WTC11 (cell line): ENCODE measurements around the gene GOLGA6L2. TPM values are rescaled to one million over a fixed set of nuclear protein-coding genes. Genes with fewer than 3 reads are reported as not detected.

Experiments
- ATAC-seq: fragments of 200-7000 bp; cut with Tn5 transposase; 2 replicates; pipeline ENCODE4 v1.10.0; 2021; ENCODE audit warnings: mild to moderate bottlenecking, moderate library complexity
- CTCF ChIA-PET: fragments of 300-600 bp; sonication (Branson Sonifier 250); formaldehyde crosslinking; loops from one replicate; lab custom pipeline; 2021; ENCODE audit warnings: antibody characterized with exemption; lab: Charles Lee
- POLR2A ChIA-PET: fragments of 350-600 bp; sonication (Branson Sonifier 250); formaldehyde crosslinking; loops from one replicate; lab custom pipeline; 2021; ENCODE audit warnings: antibody characterized with exemption; lab: Charles Lee
- DNase-seq: peaks from one replicate; pipeline ENCODE4 v3.0.0; 2021; ENCODE audit warnings: low spot score
- H3K27ac Mint-ChIP-seq: 2 replicates; pipeline ENCODE4 v1.8.0; 2021; ENCODE audit warnings: mixed read lengths
- H3K27me3 Mint-ChIP-seq: 2 replicates; pipeline ENCODE4 v1.8.0; 2021; ENCODE audit warnings: low read depth, mild to moderate bottlenecking, moderate library complexity, mixed read lengths
- H3K36me3 Mint-ChIP-seq: 2 replicates; pipeline ENCODE4 v1.8.0; 2021; ENCODE audit warnings: mixed read lengths
- H3K4me1 Mint-ChIP-seq: 2 replicates; pipeline ENCODE4 v1.8.0; 2022; ENCODE audit warnings: mixed read lengths
- H3K4me3 Mint-ChIP-seq: 2 replicates; pipeline ENCODE4 v1.8.0; 2021; ENCODE audit warnings: mild to moderate bottlenecking, moderate library complexity, mixed read lengths
- H3K9me3 Mint-ChIP-seq: 2 replicates; pipeline ENCODE4 v1.8.0; 2021; ENCODE audit warnings: mixed read lengths
- EMX1 ChIP-seq: fragments of 250-450 bp; sonication (Bioruptor Pico); IDR thresholded peaks from 2 replicates; pipeline ENCODE4 v1.8.0; 2021; ENCODE audit warnings: mild to moderate bottlenecking
- FOXK1 ChIP-seq: sonication (generic); formaldehyde crosslinking; IDR thresholded peaks from 2 replicates; pipeline ENCODE4 v1.8.0; 2022; ENCODE audit warnings: mild to moderate bottlenecking, moderate library complexity, missing genetic modification reagents
- GABPB1 ChIP-seq: sonication (generic); formaldehyde crosslinking; IDR thresholded peaks from 2 replicates; pipeline ENCODE4 v1.8.1; 2023; ENCODE audit warnings: mild to moderate bottlenecking, missing genetic modification reagents
- GTF2I ChIP-seq: fragments of 250-450 bp; sonication (Bioruptor Pico); conservative IDR thresholded peaks from 2 replicates; pipeline ENCODE4 v1.4.0; 2021; ENCODE audit warnings: mild to moderate bottlenecking
- MXD4 ChIP-seq: fragments of 250-450 bp; sonication (Bioruptor Pico); IDR thresholded peaks from 2 replicates; pipeline ENCODE4 v1.8.0; 2021; ENCODE audit warnings: mild to moderate bottlenecking, moderate library complexity, borderline replicate concordance
- OVOL2 ChIP-seq: fragments of 250-450 bp; sonication (Bioruptor Pico); IDR thresholded peaks from 2 replicates; pipeline ENCODE4 v1.9.0; 2021; ENCODE audit warnings: mild to moderate bottlenecking, borderline replicate concordance
- RORB ChIP-seq: fragments of 250-450 bp; sonication (Bioruptor Pico); IDR thresholded peaks from 2 replicates; pipeline ENCODE4 v1.9.0; 2021; ENCODE audit warnings: mild to moderate bottlenecking
- SMAD4 ChIP-seq: sonication (generic); formaldehyde crosslinking; IDR thresholded peaks from 2 replicates; pipeline ENCODE4 v1.8.0; 2022; ENCODE audit warnings: mild to moderate bottlenecking, missing genetic modification reagents
- ZBTB21 ChIP-seq: sonication (generic); formaldehyde crosslinking; IDR thresholded peaks from 2 replicates; pipeline ENCODE4 v1.8.1; 2023; ENCODE audit warnings: mild to moderate bottlenecking, missing genetic modification reagents, borderline replicate concordance
- ZNF121 ChIP-seq: sonication (generic); formaldehyde crosslinking; IDR thresholded peaks from 2 replicates; pipeline ENCODE4 v1.8.0; 2023; ENCODE audit warnings: missing genetic modification reagents
- ZNF219 ChIP-seq: sonication (generic); formaldehyde crosslinking; IDR thresholded peaks from 2 replicates; pipeline ENCODE4 v1.8.0; 2023; ENCODE audit warnings: missing genetic modification reagents, mild to moderate bottlenecking, borderline replicate concordance
- total RNA-seq: library from RNA; stranded (reverse); gene quantifications from 3 replicates; pipeline ENCODE4 v1.2.3, GENCODE V29; 2021
- TF ChIP-seq, protein P1 (sequence below): sonication (generic); formaldehyde crosslinking; conservative IDR thresholded peaks from 2 replicates; pipeline ENCODE4 v1.8.1; 2023; ENCODE audit warnings: mild to moderate bottlenecking, low read depth, missing genetic modification reagents, moderate library complexity
- TF ChIP-seq, protein P2 (sequence below): sonication (generic); formaldehyde crosslinking; IDR thresholded peaks from 2 replicates; pipeline ENCODE4 v1.8.0; 2023; ENCODE audit warnings: missing genetic modification reagents, mild to moderate bottlenecking, borderline replicate concordance
- TF ChIP-seq, protein P3 (sequence below): sonication (generic); formaldehyde crosslinking; IDR thresholded peaks from 2 replicates; pipeline ENCODE4 v1.8.1; 2023; ENCODE audit warnings: mild to moderate bottlenecking, missing genetic modification reagents
- TF ChIP-seq, protein P4 (sequence below): sonication (generic); formaldehyde crosslinking; IDR thresholded peaks from 2 replicates; pipeline ENCODE4 v1.8.1; 2022; ENCODE audit warnings: mild to moderate bottlenecking, moderate library complexity, missing genetic modification reagents
- TF ChIP-seq, protein P5 (sequence below): sonication (generic); formaldehyde crosslinking; IDR thresholded peaks from 2 replicates; pipeline ENCODE4 v1.8.0; 2022; ENCODE audit warnings: mild to moderate bottlenecking, missing genetic modification reagents
- TF ChIP-seq, protein P6 (sequence below): sonication (generic); formaldehyde crosslinking; IDR thresholded peaks from 2 replicates; pipeline ENCODE4 v1.8.1; 2023; ENCODE audit warnings: mild to moderate bottlenecking, moderate library complexity, missing genetic modification reagents

GOLGA6L2 gene
- total RNA-seq, 1 experiment from 2014 or later = not detected

DNA sequence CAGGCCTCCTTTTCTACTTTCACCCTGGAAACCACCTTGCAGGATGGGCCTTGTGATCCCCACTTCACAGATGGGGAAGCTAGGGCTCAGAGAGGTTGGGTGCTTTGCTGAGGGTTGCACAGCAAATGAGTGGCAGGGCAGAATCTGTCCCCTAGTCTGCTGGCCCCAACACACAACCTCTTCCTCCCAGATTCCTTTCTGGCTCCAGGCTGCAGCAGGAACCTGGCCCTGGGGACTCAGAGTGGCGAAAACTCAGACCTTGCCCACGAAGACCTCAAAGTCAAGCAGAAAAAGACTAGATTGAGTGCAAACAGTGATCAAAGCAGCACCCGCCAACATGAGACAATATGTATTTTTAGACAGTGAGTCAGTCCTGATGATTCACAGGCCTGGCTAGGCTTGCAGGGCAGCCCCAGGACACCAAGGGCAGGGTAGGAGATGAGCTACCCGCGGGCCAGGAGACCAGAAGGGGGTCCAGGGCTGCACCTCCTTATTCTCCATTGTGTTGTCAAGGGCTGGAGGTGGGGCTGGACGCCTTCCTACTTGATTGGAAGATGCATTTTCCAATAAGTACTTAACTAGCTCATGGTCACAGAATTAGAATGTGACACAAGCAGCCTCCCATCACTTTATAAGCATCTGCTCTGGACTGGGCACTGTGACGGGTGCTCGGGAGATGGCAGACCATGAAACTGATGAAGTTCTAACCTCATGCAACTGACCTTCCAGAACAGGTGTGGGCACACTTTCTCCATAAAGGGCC, 23.9 kb downstream of the GOLGA6L2 start:
- ChIA-PET POLR2A (no interaction called here), CTCF (no interaction called here)
- Mint-ChIP-seq H3K27me3 (no peaks in the 10 kb centered on the region; the same call in 1 of the 2 replicates), H3K4me1 (no peaks in the 10 kb centered on the region; the same call in 1 of the 2 replicates), H3K27ac (no peak overlapping the region), H3K9me3 (peaks cover 12% of the 10 kb centered on the region), H3K4me3 (no peak overlapping the region), H3K36me3 (peaks cover 12% of the 10 kb centered on the region)
- TF ChIP-seq GTF2I (CRISPR knock-in tag) = no peak
- no peak for TF ChIP-seq ZNF219 (CRISPR knock-in tag)
- TF ChIP-seq OVOL2 (CRISPR knock-in tag) = no peak
- no peak for TF ChIP-seq MXD4 (CRISPR knock-in tag)
- TF ChIP-seq, protein P1, sequence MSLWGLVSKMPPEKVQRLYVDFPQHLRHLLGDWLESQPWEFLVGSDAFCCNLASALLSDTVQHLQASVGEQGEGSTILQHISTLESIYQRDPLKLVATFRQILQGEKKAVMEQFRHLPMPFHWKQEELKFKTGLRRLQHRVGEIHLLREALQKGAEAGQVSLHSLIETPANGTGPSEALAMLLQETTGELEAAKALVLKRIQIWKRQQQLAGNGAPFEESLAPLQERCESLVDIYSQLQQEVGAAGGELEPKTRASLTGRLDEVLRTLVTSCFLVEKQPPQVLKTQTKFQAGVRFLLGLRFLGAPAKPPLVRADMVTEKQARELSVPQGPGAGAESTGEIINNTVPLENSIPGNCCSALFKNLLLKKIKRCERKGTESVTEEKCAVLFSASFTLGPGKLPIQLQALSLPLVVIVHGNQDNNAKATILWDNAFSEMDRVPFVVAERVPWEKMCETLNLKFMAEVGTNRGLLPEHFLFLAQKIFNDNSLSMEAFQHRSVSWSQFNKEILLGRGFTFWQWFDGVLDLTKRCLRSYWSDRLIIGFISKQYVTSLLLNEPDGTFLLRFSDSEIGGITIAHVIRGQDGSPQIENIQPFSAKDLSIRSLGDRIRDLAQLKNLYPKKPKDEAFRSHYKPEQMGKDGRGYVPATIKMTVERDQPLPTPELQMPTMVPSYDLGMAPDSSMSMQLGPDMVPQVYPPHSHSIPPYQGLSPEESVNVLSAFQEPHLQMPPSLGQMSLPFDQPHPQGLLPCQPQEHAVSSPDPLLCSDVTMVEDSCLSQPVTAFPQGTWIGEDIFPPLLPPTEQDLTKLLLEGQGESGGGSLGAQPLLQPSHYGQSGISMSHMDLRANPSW (CRISPR knock-in tag) = no peak
- TF ChIP-seq ZBTB21 (CRISPR knock-in tag) = no peak
- no peak for TF ChIP-seq GABPB1 (CRISPR knock-in tag)
- TF ChIP-seq EMX1 = no peak
- TF ChIP-seq RORB (CRISPR knock-in tag) = no peak
- TF ChIP-seq, protein P2, sequence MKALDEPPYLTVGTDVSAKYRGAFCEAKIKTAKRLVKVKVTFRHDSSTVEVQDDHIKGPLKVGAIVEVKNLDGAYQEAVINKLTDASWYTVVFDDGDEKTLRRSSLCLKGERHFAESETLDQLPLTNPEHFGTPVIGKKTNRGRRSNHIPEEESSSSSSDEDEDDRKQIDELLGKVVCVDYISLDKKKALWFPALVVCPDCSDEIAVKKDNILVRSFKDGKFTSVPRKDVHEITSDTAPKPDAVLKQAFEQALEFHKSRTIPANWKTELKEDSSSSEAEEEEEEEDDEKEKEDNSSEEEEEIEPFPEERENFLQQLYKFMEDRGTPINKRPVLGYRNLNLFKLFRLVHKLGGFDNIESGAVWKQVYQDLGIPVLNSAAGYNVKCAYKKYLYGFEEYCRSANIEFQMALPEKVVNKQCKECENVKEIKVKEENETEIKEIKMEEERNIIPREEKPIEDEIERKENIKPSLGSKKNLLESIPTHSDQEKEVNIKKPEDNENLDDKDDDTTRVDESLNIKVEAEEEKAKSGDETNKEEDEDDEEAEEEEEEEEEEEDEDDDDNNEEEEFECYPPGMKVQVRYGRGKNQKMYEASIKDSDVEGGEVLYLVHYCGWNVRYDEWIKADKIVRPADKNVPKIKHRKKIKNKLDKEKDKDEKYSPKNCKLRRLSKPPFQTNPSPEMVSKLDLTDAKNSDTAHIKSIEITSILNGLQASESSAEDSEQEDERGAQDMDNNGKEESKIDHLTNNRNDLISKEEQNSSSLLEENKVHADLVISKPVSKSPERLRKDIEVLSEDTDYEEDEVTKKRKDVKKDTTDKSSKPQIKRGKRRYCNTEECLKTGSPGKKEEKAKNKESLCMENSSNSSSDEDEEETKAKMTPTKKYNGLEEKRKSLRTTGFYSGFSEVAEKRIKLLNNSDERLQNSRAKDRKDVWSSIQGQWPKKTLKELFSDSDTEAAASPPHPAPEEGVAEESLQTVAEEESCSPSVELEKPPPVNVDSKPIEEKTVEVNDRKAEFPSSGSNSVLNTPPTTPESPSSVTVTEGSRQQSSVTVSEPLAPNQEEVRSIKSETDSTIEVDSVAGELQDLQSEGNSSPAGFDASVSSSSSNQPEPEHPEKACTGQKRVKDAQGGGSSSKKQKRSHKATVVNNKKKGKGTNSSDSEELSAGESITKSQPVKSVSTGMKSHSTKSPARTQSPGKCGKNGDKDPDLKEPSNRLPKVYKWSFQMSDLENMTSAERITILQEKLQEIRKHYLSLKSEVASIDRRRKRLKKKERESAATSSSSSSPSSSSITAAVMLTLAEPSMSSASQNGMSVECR = no peak
- TF ChIP-seq, protein P3, sequence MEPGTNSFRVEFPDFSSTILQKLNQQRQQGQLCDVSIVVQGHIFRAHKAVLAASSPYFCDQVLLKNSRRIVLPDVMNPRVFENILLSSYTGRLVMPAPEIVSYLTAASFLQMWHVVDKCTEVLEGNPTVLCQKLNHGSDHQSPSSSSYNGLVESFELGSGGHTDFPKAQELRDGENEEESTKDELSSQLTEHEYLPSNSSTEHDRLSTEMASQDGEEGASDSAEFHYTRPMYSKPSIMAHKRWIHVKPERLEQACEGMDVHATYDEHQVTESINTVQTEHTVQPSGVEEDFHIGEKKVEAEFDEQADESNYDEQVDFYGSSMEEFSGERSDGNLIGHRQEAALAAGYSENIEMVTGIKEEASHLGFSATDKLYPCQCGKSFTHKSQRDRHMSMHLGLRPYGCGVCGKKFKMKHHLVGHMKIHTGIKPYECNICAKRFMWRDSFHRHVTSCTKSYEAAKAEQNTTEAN (CRISPR knock-in tag) = no peak
- TF ChIP-seq ZNF121 (CRISPR knock-in tag) = no peak
- TF ChIP-seq, protein P4, sequence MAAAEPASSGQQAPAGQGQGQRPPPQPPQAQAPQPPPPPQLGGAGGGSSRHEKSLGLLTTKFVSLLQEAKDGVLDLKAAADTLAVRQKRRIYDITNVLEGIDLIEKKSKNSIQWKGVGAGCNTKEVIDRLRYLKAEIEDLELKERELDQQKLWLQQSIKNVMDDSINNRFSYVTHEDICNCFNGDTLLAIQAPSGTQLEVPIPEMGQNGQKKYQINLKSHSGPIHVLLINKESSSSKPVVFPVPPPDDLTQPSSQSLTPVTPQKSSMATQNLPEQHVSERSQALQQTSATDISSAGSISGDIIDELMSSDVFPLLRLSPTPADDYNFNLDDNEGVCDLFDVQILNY (CRISPR knock-in tag) = no peak
- TF ChIP-seq, protein P5, sequence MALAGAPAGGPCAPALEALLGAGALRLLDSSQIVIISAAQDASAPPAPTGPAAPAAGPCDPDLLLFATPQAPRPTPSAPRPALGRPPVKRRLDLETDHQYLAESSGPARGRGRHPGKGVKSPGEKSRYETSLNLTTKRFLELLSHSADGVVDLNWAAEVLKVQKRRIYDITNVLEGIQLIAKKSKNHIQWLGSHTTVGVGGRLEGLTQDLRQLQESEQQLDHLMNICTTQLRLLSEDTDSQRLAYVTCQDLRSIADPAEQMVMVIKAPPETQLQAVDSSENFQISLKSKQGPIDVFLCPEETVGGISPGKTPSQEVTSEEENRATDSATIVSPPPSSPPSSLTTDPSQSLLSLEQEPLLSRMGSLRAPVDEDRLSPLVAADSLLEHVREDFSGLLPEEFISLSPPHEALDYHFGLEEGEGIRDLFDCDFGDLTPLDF = no peak
- TF ChIP-seq, protein P6, sequence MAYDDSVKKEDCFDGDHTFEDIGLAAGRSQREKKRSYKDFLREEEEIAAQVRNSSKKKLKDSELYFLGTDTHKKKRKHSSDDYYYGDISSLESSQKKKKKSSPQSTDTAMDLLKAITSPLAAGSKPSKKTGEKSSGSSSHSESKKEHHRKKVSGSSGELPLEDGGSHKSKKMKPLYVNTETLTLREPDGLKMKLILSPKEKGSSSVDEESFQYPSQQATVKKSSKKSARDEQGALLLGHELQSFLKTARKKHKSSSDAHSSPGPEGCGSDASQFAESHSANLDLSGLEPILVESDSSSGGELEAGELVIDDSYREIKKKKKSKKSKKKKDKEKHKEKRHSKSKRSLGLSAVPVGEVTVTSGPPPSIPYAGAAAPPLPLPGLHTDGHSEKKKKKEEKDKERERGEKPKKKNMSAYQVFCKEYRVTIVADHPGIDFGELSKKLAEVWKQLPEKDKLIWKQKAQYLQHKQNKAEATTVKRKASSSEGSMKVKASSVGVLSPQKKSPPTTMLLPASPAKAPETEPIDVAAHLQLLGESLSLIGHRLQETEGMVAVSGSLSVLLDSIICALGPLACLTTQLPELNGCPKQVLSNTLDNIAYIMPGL (CRISPR knock-in tag) = no peak
- no peak for TF ChIP-seq SMAD4 (CRISPR knock-in tag)
- no peak for TF ChIP-seq FOXK1
- no peak for ATAC-seq
- DNase-seq = no peak
